ENCODE results near the gene SLC37A4. TPM values are rescaled to one million over a fixed set of nuclear protein-coding genes. Genes with fewer than 3 reads are reported as not detected.

Gene SLC37A4
- total RNA-seq, 1 donor from 2014 or later = 21.9 TPM

DNA sequence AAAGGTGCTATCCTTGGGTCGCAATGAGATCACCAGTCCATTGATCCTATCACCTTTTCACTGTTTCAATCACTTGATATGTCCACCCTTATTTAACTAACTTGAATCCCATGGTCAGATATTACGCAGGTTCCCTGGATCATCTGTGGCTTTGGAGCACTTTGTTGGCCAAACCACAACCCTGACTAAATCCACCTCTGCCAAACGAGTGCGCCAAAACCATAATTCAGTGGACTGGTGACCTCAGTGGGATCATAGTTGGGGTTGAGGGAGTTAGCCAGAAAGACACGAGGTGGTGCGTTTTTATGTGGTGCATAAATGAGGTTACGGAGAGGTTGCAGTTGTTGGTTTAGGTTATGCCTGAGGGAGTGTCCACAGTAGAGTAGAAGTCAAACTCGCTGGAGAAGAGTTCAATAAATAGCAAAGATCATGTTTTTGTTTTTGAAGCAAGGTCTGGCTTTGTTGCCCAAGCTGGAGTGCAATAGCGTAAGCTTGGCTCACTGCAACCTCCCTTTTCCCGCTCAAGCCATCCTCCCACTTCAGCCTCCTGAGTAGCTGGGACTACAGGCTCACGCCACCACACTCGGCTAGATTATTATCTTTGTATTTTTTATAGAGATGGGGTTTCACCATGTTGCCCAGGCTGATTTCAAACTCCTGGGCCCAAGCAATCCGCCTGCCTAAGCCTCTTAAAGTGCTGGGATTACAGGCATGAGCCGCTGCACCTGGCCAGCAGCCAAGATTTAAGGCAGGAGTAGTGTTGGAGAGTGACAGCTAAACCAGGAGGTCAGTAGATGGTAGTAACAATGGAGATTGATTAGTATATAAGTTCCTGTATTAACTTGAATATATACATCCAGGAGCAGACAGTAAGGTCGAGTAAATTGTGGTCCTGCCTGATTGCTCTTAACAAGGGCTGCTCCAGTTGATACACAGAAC lies 54.6 kb downstream of the SLC37A4 start:
- Mint-ChIP-seq H3K4me3 (ENCODE audit: unreplicated experiment) (no peak overlapping the region), H3K4me1 (ENCODE audit: unreplicated experiment) (peaks cover 4% of the 10 kb centered on the region), H3K36me3 (ENCODE audit: low read depth, unreplicated experiment) (no peaks in the 10 kb centered on the region), H3K27ac (ENCODE audit: unreplicated experiment) (no peak overlapping the region), H3K9me3 (ENCODE audit: unreplicated experiment) (no peaks in the 10 kb centered on the region), H3K27me3 (ENCODE audit: unreplicated experiment) (peaks cover 4% of the 10 kb centered on the region)
- no peak for DNase-seq (ENCODE audit: low spot score)
- TF ChIP-seq CTCF (IDR thresholded peaks at IDR 0.05; ENCODE audit: unreplicated experiment) = no peak

Small RNA genes lying within 50 kb of the gene (microRNA-seq; reads per million reads assigned to microRNA genes)
- gene MIR3656 (ENCODE audit: unreplicated experiment) = not detected

Other genes with a start within 250 kb of the SLC37A4 start
- gene DDX6, start 239.7 kb downstream of the SLC37A4 start, total RNA-seq (ENCODE audit: unreplicated experiment) = 165 TPM
- not detected for gene CXCR5, start 147.0 kb downstream of the SLC37A4 start, total RNA-seq (ENCODE audit: unreplicated experiment)
- gene BCL9L, start 105.0 kb downstream of the SLC37A4 start, total RNA-seq (ENCODE audit: unreplicated experiment) = 16.5 TPM
- not detected for gene UPK2, start 74.6 kb downstream of the SLC37A4 start, total RNA-seq (ENCODE audit: unreplicated experiment)
- gene FOXR1, start 59.1 kb downstream of the SLC37A4 start, total RNA-seq (ENCODE audit: unreplicated experiment) = not detected
- gene CENATAC, start 32.7 kb downstream of the SLC37A4 start, total RNA-seq (ENCODE audit: unreplicated experiment) = 34.7 TPM
- gene RPS25, start 12.5 kb downstream of the SLC37A4 start, total RNA-seq (ENCODE audit: unreplicated experiment) = 1,293 TPM
- gene TRAPPC4, start 12.1 kb downstream of the SLC37A4 start, total RNA-seq (ENCODE audit: unreplicated experiment) = 60.4 TPM
- gene HYOU1, start 26.3 kb upstream of the SLC37A4 start, total RNA-seq (ENCODE audit: unreplicated experiment) = 243 TPM
- 32.7 TPM for gene VPS11, start 36.9 kb upstream of the SLC37A4 start, total RNA-seq (ENCODE audit: unreplicated experiment)
- 13.6 TPM for gene HMBS, start 54.0 kb upstream of the SLC37A4 start, total RNA-seq (ENCODE audit: unreplicated experiment)
- gene DPAGT1, start 71.0 kb upstream of the SLC37A4 start, total RNA-seq (ENCODE audit: unreplicated experiment) = 53.2 TPM
- 11.7 TPM for gene C2CD2L, start 76.5 kb upstream of the SLC37A4 start, total RNA-seq (ENCODE audit: unreplicated experiment)
- 33.6 TPM for gene HINFP, start 90.7 kb upstream of the SLC37A4 start, total RNA-seq (ENCODE audit: unreplicated experiment)
- 0.10 TPM for gene ABCG4, start 118.2 kb upstream of the SLC37A4 start, total RNA-seq (ENCODE audit: unreplicated experiment)
- gene NLRX1, start 137.8 kb upstream of the SLC37A4 start, total RNA-seq (ENCODE audit: unreplicated experiment) = 12.3 TPM
- not detected for gene NHERF4, start 154.6 kb upstream of the SLC37A4 start, total RNA-seq (ENCODE audit: unreplicated experiment)
- gene CBL, start 175.5 kb upstream of the SLC37A4 start, total RNA-seq (ENCODE audit: unreplicated experiment) = 47.5 TPM